D341Med (cell line): Measurements from ENCODE around the gene CT83.

Source experiments
- DNase-seq: peaks from one replicate; pipeline ENCODE4 v3.0.0; 2012; ENCODE audit warnings: low spot score

The CT83 gene

GRCh38 chrX:116462822-116463221, at the start of gene CT83:
CT83 (minus strand) TSS chrX:116462976; CDS start chrX:116462856, 120 bp downstream.
- no peak for DNase-seq

GRCh38 chrX:116499780-116500179, 37.0 kb upstream of the CT83 start:
- DNase-seq = no peak

GRCh38 chrX:116493271-116493670, 30.5 kb upstream of the CT83 start:
- DNase-seq = no peak

DNA sequence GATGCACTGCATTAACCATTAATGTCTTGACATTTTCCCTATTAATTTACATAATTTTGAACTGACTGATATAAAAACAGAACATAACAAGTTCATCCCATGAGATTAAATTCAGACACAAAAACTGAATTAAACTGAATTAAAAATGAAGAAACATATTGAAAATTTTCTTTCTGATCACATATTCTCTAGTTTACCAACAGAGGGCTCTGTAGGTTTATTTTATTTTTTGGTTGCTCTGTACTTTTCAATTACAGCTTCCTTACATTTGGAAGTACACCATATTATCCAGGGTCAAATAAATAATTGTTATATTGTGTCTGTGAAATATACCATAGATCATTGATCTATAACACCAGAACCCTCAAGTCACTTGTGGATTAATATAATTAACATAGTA, 27.3 kb upstream of the CT83 start:
- DNase-seq = no peak

- no peak for DNase-seq
Observed at GRCh38 chrX:116480059-116480458, 17.3 kb upstream of the CT83 start.

- DNase-seq = no peak
Observed at GRCh38 chrX:116449156-116449555, 13.6 kb downstream of the CT83 start.

DNA sequence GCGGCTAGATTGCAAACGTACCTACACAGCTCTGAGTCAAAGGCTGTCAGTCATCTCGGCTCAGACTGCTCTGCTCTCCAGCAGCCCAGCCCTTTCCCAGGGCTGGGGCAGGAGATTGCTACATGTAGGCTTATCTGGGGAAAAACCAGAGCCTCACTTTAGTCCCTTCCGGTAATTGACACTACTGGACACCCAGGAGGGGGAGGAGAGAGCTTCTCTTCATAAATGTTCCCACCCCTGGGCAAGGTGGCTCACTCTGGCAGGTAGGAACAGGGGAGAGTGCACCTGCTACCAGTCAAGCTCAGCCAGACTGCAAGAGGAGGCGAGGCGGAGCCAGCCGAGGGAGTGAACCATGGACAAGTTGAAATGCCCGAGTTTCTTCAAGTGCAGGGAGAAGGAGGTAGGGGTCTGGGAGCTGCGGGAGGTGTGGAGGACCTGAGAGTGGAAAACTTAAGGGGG, 26.4 kb downstream of the CT83 start, which contains the start of gene SLC6A14:
SLC6A14 (plus strand) TSS at position 249 of the 459 bp plus-strand sequence; CDS start at position 353, 104 bp downstream.
- DNase-seq = no peak

DNA sequence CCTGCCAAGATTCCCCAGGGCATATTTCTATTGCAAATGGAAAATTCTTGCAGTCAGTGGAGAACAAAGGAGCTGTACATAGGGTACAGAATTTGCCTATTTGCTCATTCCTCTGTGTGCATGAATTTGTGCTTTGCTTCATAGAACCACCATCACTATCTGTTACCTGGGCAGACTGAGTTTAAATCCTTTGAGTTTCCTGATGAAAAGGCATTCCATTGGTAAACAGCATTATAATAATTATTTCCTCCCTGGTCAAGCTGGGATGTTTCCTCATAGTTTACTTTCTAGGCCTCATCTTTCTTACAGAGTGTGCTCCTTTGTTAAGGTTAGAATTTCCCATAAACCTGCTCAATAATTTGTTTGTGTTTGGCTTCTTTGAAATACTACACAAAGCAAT, 27.2 kb downstream of the CT83 start:
- no peak for DNase-seq

DNA sequence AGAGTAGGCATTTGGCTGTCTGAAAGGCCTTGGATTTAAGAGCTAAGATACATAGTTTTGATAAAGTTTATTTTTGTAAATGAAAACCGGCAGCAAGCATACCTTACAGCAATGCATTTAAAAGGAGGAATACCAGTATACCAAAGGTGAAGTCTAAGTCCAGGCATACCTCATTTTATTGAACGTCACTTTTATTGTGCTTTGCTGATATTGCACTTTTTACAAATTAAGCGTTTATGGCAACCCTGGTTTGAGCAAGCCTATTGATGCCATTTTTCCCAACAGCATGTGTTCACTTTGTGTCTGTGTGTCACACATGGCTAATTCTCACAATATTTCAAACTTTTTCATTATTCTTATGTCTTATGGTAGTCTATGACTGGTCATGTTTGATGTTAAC, 34.8 kb downstream of the CT83 start:
- no peak for DNase-seq

DNA sequence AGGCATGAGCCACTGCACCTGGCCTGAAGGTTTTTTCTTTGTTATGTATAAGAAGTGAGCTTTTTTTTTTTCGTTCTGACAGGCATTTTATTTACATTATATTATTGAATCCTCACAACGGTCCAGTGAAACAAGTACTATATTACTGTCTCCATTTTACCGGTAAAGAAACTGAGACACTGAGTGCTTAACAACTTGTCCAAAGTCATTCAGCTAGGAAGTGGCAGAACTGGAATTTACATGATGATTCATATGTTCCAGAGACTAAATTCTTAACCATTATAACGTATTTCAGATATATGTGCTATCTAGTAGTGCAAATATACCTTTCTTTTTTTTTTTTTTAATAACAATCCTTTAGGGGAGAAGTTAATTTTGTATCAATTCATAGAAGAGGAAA, 44.8 kb downstream of the CT83 start:
- no peak for DNase-seq

GRCh38 chrX:116417214-116417613, 45.6 kb downstream of the CT83 start:
- no peak for DNase-seq

GRCh38 chrX:116413273-116413672, 49.5 kb downstream of the CT83 start:
- DNase-seq = no peak
